Hepatocyte (in vitro differentiated cells): ENCODE data around the gene IL10. TPM values are rescaled to one million over a fixed set of nuclear protein-coding genes. Genes with fewer than 3 reads are reported as not detected.

Experiments
- DNase-seq: peaks from one replicate; pipeline ENCODE4 v3.0.0-alpha.2; 2016; ENCODE audit warnings: low spot score
- H2AFZ ChIP-seq: fragments of 200-600 bp; sonication (generic); 2 replicates; pipeline ENCODE4 v1.6.0; 2016; ENCODE audit warnings: antibody characterized with exemption, mild to moderate bottlenecking
- H3K27ac ChIP-seq: fragments of 200-600 bp; sonication (generic); 2 replicates; pipeline ENCODE4 v1.5.1; 2016; ENCODE audit warnings: mild to moderate bottlenecking
- H3K27me3 ChIP-seq: fragments of 200-600 bp; sonication (generic); 2 replicates; pipeline ENCODE4 v1.6.1; 2016
- H3K36me3 ChIP-seq: fragments of 200-600 bp; sonication (generic); replicated peaks from 2 replicates; pipeline ENCODE4 v1.5.1; 2016; ENCODE audit warnings: low read depth; ENCODE audit not compliant: insufficient read depth
- H3K4me1 ChIP-seq: fragments of 200-600 bp; sonication (generic); 2 replicates; pipeline ENCODE4 v1.5.1; 2016; ENCODE audit warnings: mild to moderate bottlenecking, moderate library complexity; ENCODE audit not compliant: insufficient read depth
- H3K4me2 ChIP-seq: fragments of 200-600 bp; sonication (generic); 2 replicates; pipeline ENCODE4 v1.6.0; 2016
- H3K4me3 ChIP-seq: fragments of 200-600 bp; sonication (generic); 2 replicates; pipeline ENCODE4 v1.5.1; 2016; ENCODE audit warnings: mild to moderate bottlenecking
- H3K79me2 ChIP-seq: fragments of 200-600 bp; sonication (generic); 2 replicates; pipeline ENCODE4 v1.6.0; 2017; ENCODE audit warnings: mild to moderate bottlenecking
- H3K9me2 ChIP-seq: fragments of 200-600 bp; sonication (generic); replicated peaks from 2 replicates; pipeline ENCODE4 v1.6.0; 2017; ENCODE audit warnings: mild to moderate bottlenecking; ENCODE audit not compliant: insufficient read depth
- H3K9me3 ChIP-seq: fragments of 200-600 bp; sonication (generic); 2 replicates; pipeline ENCODE4 v1.5.1; 2016; ENCODE audit warnings: low read depth, mild to moderate bottlenecking
- H4K20me1 ChIP-seq: fragments of 200-600 bp; sonication (generic); 2 replicates; pipeline ENCODE4 v1.6.0; 2016; ENCODE audit warnings: mild to moderate bottlenecking; ENCODE audit not compliant: insufficient read depth, poor library complexity, severe bottlenecking
- CTCF ChIP-seq: fragments of 200-600 bp; sonication (generic); IDR thresholded peaks from 2 replicates; pipeline ENCODE4 v1.5.1; 2016; ENCODE audit warnings: antibody characterized with exemption, mild to moderate bottlenecking; ENCODE audit not compliant: poor library complexity
- EZH2 ChIP-seq: fragments of 200-600 bp; sonication (generic); IDR thresholded peaks from 2 replicates; pipeline ENCODE4 v1.6.1; 2016; ENCODE audit warnings: antibody characterized with exemption, mild to moderate bottlenecking, borderline replicate concordance
- EZH2phosphoT487 ChIP-seq: fragments of 200-600 bp; sonication (generic); IDR thresholded peaks from one replicate; pipeline ENCODE4 v1.6.1; 2018; ENCODE audit warnings: antibody characterized with exemption, mild to moderate bottlenecking, low read depth, moderate library complexity; ENCODE audit not compliant: unreplicated experiment, severe bottlenecking
- WGBS: methylation state at CpG from one replicate; pipeline ENCODE4 v1.1.6; 2016; ENCODE audit warnings: low lambda C conversion rate; ENCODE audit errors: missing lambda C conversion rate; 5-methylcytosine and 5-hydroxymethylcytosine counted together
- polyA plus RNA-seq: library from polyadenylated mRNA; unstranded; fragments of >200 nt; fragmentation: Nextera tagmentation; extraction: Ambion mirVana; gene quantifications from 2 replicates; pipeline ENCODE4 v1.2.1, GENCODE V29; 2016
- total RNA-seq: library from RNA; depleted of rRNA; stranded (reverse); fragments of >200 nt; gene quantifications from 2 replicates; pipeline ENCODE4 v1.2.3, GENCODE V29; 2014

IL10 gene
- total and polyA plus RNA-seq, 2 experiments from 2014 or later: 0.50 TPM; not detected in 1

- H3K4me1 ChIP-seq: no peaks in the 10 kb centered on the region
- H3K27ac ChIP-seq: no peak overlapping the region
- peaks cover 43% of the 10 kb centered on the region for H3K79me2 ChIP-seq
- H3K9me2 ChIP-seq: no peaks in the 10 kb centered on the region
- H3K9me3 ChIP-seq: no peaks in the 10 kb centered on the region
- no peaks in the 10 kb centered on the region for H3K36me3 ChIP-seq
- H3K4me2 ChIP-seq: no peak overlapping the region
- WGBS: 84% methylated on average over 3 of the region's 3 CpGs
- no peak overlapping the region for H3K4me3 ChIP-seq
- peaks cover 48% of the 10 kb centered on the region for H4K20me1 ChIP-seq
- DNase-seq: no peak
- H2AFZ ChIP-seq: no peak overlapping the region
- no peaks in the 10 kb centered on the region for H3K27me3 ChIP-seq
- TF ChIP-seq CTCF (no peak), EZH2phosphoT487 (no peak), EZH2 (no peak)
Observed at GRCh38 chr1:206729507-206729906, 42.8 kb downstream of the IL10 start.

GRCh38 chr1:206729050-206729449 lies 43.2 kb downstream of the IL10 start:
- H3K27me3 ChIP-seq: no peaks in the 10 kb centered on the region
- H3K4me2 ChIP-seq: no peak overlapping the region
- no peaks in the 10 kb centered on the region for H3K9me3 ChIP-seq
- no peak overlapping the region for H3K27ac ChIP-seq
- no peaks in the 10 kb centered on the region for H3K9me2 ChIP-seq
- H3K36me3 ChIP-seq: no peaks in the 10 kb centered on the region
- no peak overlapping the region for H2AFZ ChIP-seq
- WGBS: 95% methylated on average over 6 of the region's 6 CpGs
- H3K4me3 ChIP-seq: no peak overlapping the region
- peaks cover 53% of the 10 kb centered on the region for H4K20me1 ChIP-seq
- H3K4me1 ChIP-seq: peaks cover 3% of the 10 kb centered on the region
- peaks cover 48% of the 10 kb centered on the region for H3K79me2 ChIP-seq
- TF ChIP-seq EZH2 (no peak), CTCF (no peak), EZH2phosphoT487 (no peak)
- no peak for DNase-seq

DNA sequence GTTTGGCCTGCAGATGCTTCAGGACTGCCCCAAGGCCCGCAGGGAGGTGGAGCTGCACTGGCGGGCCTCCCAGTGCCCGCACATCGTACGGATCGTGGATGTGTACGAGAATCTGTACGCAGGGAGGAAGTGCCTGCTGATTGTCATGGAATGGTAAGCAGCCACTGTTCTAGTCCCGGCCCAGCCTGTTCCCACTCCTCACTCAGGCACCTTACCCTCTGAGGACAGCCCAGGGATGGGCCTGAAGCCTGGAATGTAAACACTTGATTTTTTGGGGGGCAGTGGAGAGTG lies 43.7 kb downstream of the IL10 start:
- Histone ChIP-seq H3K4me3 (no peak overlapping the region), H3K9me2 (no peaks in the 10 kb centered on the region), H2AFZ (no peak overlapping the region), H3K4me2 (no peak overlapping the region), H3K79me2 (peaks cover 51% of the 10 kb centered on the region), H3K36me3 (no peaks in the 10 kb centered on the region), H3K4me1 (peaks cover 5% of the 10 kb centered on the region), H3K27ac (no peak overlapping the region), H3K9me3 (no peaks in the 10 kb centered on the region), H4K20me1 (peaks cover 57% of the 10 kb centered on the region), H3K27me3 (no peaks in the 10 kb centered on the region)
- no peak for DNase-seq
- no peak for TF ChIP-seq CTCF
- no peak for TF ChIP-seq EZH2
- no peak for TF ChIP-seq EZH2phosphoT487
- WGBS: 88% methylated on average over 9 of the region's 9 CpGs
